Endothelial cell of umbilical vein (primary cell): ENCODE measurements around the gene AQP7. TPM values are rescaled to one million over a fixed set of nuclear protein-coding genes. Genes with fewer than 3 reads are reported as not detected.

Experiments used
- BruUV-seq: library from RNA; stranded (reverse); fragments of 400-500 nt; replicated peaks from 2 replicates; lab custom pipeline; 2021; lab: Mats Ljungman, UMichigan
- CTCF ChIA-PET: fragments of 300-600, 350-600 bp; sonication (Branson Sonifier 250); formaldehyde crosslinking; loops from one replicate; lab custom pipeline; 2021; ENCODE audit warnings: antibody characterized with exemption, inconsistent platforms; lab: Charles Lee
- POLR2A ChIA-PET: fragments of 300-600, 350-600 bp; sonication (Branson Sonifier 250); formaldehyde crosslinking; loops from one replicate; lab custom pipeline; 2021; ENCODE audit warnings: antibody characterized with exemption, inconsistent platforms; lab: Charles Lee
- DNase-seq: peaks from one replicate; pipeline ENCODE4 v3.0.0-alpha.2; 2011; ENCODE audit warnings: low read depth, low spot score
- FAIRE-seq: peaks from 2 replicates; lab custom pipeline; 2011; peaks lifted over from hg19 to GRCh38; lab: Jason Lieb, UNC
- H2AFZ ChIP-seq: 2 replicates; pipeline ENCODE4 v1.6.0; 2012; ENCODE audit warnings: low read depth, low read length, control low read depth, inconsistent platforms
- H3K27ac ChIP-seq: 2 replicates; pipeline ENCODE4 v1.5.1; 2011; ENCODE audit warnings: low read depth, mild to moderate bottlenecking, control low read depth, low read length, moderate library complexity; ENCODE audit not compliant: insufficient read depth
- H3K27me3 ChIP-seq, 2 experiments: 2 replicates each; pipeline versions ENCODE4 v1.6.0 to v1.6.1; 2011; ENCODE audit warnings: low read length in 2 of 2, mixed read lengths in 1 of 2; ENCODE audit not compliant: control insufficient read depth in 2 of 2, insufficient read depth in 2 of 2
- H3K36me3 ChIP-seq, 2 experiments: 2 replicates in 1 of 2; 3 replicates in 1 of 2; pipeline ENCODE4 v1.5.1; 2011; ENCODE audit warnings: low read length in 2 of 2, mild to moderate bottlenecking in 1 of 2, moderate library complexity in 1 of 2; ENCODE audit not compliant: control insufficient read depth in 2 of 2, insufficient read depth in 2 of 2; ENCODE audit errors: extremely low read depth in 1 of 2
- H3K4me1 ChIP-seq: 3 replicates; pipeline ENCODE4 v1.5.1; 2011; ENCODE audit warnings: mild to moderate bottlenecking, low read length; ENCODE audit not compliant: control insufficient read depth, insufficient read depth; ENCODE audit errors: extremely low read depth
- H3K4me2 ChIP-seq: 2 replicates; pipeline ENCODE4 v1.6.1; 2011; ENCODE audit warnings: low read length, control low read depth, mixed read lengths; ENCODE audit not compliant: insufficient read depth
- H3K4me3 ChIP-seq, 3 experiments: fragments of 200-600 bp in 1 of 3; sonication (generic), shearing (Covaris generic) in 1 of 3; replicated peaks in 1 of 3; 2 replicates each; pipeline ENCODE4 v1.5.1; 2011 to 2016; ENCODE audit warnings: control low read depth in 3 of 3, low read length in 3 of 3, mild to moderate bottlenecking in 2 of 3, inconsistent platforms in 1 of 3, low read depth in 1 of 3, moderate library complexity in 1 of 3; ENCODE audit not compliant: insufficient read depth in 1 of 3
- H3K79me2 ChIP-seq: 2 replicates; pipeline ENCODE4 v1.6.0; 2012; ENCODE audit warnings: low read length, inconsistent platforms; ENCODE audit not compliant: control insufficient read depth, insufficient read depth
- H3K9ac ChIP-seq: replicated peaks from 2 replicates; pipeline ENCODE3; 2011; ENCODE audit warnings: low read length, control low read depth; ENCODE audit not compliant: insufficient read depth; ENCODE audit errors: extremely low read depth
- H3K9me1 ChIP-seq: replicated peaks from 3 replicates; pipeline ENCODE4 v1.6.0; 2011; ENCODE audit warnings: mild to moderate bottlenecking, low read length; ENCODE audit not compliant: control insufficient read depth, insufficient read depth; ENCODE audit errors: extremely low read depth
- H3K9me3 ChIP-seq: replicated peaks from 2 replicates; pipeline ENCODE4 v1.5.1; 2012; ENCODE audit warnings: low read length, inconsistent platforms; ENCODE audit not compliant: control insufficient read depth, insufficient read depth
- H4K20me1 ChIP-seq: replicated peaks from 2 replicates; pipeline ENCODE3; 2011; ENCODE audit warnings: mild to moderate bottlenecking, low read length; ENCODE audit not compliant: control insufficient read depth, insufficient read depth; ENCODE audit errors: extremely low read depth
- CTCF ChIP-seq, 2 donors: IDR thresholded peaks; 1 replicate in 1 of 2; 2 replicates in 1 of 2; pipeline ENCODE4 v1.5.1; 2011; ENCODE audit warnings: low read length in 2 of 2, mild to moderate bottlenecking in 2 of 2, moderate library complexity in 2 of 2, control low read depth in 1 of 2, inconsistent platforms in 1 of 2, low read depth in 1 of 2; ENCODE audit not compliant: insufficient read depth in 1 of 2; ENCODE audit errors: extremely low read depth in 1 of 2
- EZH2 ChIP-seq: IDR thresholded peaks from 2 replicates; pipeline ENCODE4 v1.6.1; 2012; ENCODE audit warnings: borderline replicate concordance, low read depth, mild to moderate bottlenecking, moderate library complexity, low read length, inconsistent platforms; ENCODE audit not compliant: severe bottlenecking
- FOS ChIP-seq: IDR thresholded peaks from 2 replicates; pipeline ENCODE4 v1.6.1; 2011; ENCODE audit warnings: mild to moderate bottlenecking, low read length, moderate library complexity, borderline replicate concordance; ENCODE audit not compliant: insufficient read depth
- GATA2 ChIP-seq: IDR thresholded peaks from 2 replicates; pipeline ENCODE4 v1.7.0; 2011; ENCODE audit warnings: low read depth, mild to moderate bottlenecking, moderate library complexity, mixed read lengths, low read length; ENCODE audit not compliant: insufficient read length, insufficient read depth
- MAX ChIP-seq: IDR thresholded peaks from 2 replicates; pipeline ENCODE4 v1.6.1; 2011; ENCODE audit not compliant: insufficient read depth, insufficient read length
- MYC ChIP-seq: IDR thresholded peaks from one replicate; pipeline ENCODE4 v1.6.1; 2011; ENCODE audit warnings: mild to moderate bottlenecking, low read depth, low read length
- POLR2A ChIP-seq: IDR thresholded peaks from 2 replicates; pipeline ENCODE4 v1.6.1; 2012; ENCODE audit warnings: low read depth, mild to moderate bottlenecking, control low read depth, low read length
- POLR2AphosphoS5 ChIP-seq: IDR thresholded peaks from 2 replicates; pipeline ENCODE4 v1.6.1; 2012; ENCODE audit warnings: low read depth, mild to moderate bottlenecking, control low read depth, low read length, moderate library complexity; ENCODE audit not compliant: insufficient read depth
- dilution Hi-C: fragments of 300-500 bp; cut with MboI; formaldehyde crosslinking; loops from one replicate; pipeline ENCODE4 v1.15.0; 2019; ENCODE audit warnings: low sequenced_read_pairs; ENCODE audit not compliant: extremely low pct_ligation_motif_present
- intact Hi-C: fragments of 100-400 bp; cut with micrococcal nuclease; formaldehyde crosslinking; loops from one replicate; pipeline ENCODE4 v1.10.0; 2022
- polyA plus RNA-seq, 4 experiments: library from polyadenylated mRNA; depleted of rRNA in 3 of 4; stranded (reverse) in 3 of 4; unstranded in 1 of 4; fragments of >200 nt; gene quantifications; 2 replicates each; pipeline versions ENCODE4 v1.2.1 to v1.2.3, GENCODE V29; 2011 to 2012; ENCODE audit warnings: missing spikeins in 1 of 4
- total RNA-seq: library from RNA; stranded (reverse); gene quantifications from 2 replicates; pipeline ENCODE4 v1.2.3, GENCODE V29; 2021

AQP7 gene
- total and polyA plus RNA-seq, 2 donors (not counting 3 experiments of a cell fraction or from before 2014, with no cell fraction given), result 3.7 TPM; not detected in 1

- intact Hi-C loops, result loop anchor here (5.0 kb wide), 1 partner anchor 49 kb away; no protein-coding TSS in a partner anchor
- ChIA-PET POLR2A (no interaction called here), CTCF (interaction anchor here (1.0 to 9.3 kb wide), 4 partner anchors 35 to 49 kb away, joined by 3 to 164 read pairs (median 4); no protein-coding TSS in a partner anchor)
- no peaks in the 10 kb centered on the region for H3K36me3 ChIP-seq
- no peak overlapping the region for H3K9ac ChIP-seq
- no peaks in the 10 kb centered on the region for H3K79me2 ChIP-seq
- BruUV-seq, result no TSS peak
- peaks cover 0 to 3% of the 10 kb centered on the region in 2 experiments for H3K27me3 ChIP-seq
- no peaks in the 10 kb centered on the region for H4K20me1 ChIP-seq
- H2AFZ ChIP-seq, result no peak overlapping the region
- H3K27ac ChIP-seq, result no peak overlapping the region
- FAIRE-seq, result no peak
- dilution Hi-C loops, result no loop called here
- no peak overlapping the region for H3K4me3 ChIP-seq
- TF ChIP-seq FOS (no peak), GATA2 (no peak), POLR2A (no peak), EZH2 (no peak), CTCF (IDR thresholded peaks at IDR 0.05; ENCODE audit: extremely low read depth in 1 of 2, insufficient read depth in 1 of 2, low read depth in 1 of 2, low read length in 2 of 2) (no peak), MYC (no peak), POLR2AphosphoS5 (no peak), MAX (no peak)
- no peaks in the 10 kb centered on the region for H3K9me3 ChIP-seq
- DNase-seq, result no peak
- H3K4me2 ChIP-seq, result no peak overlapping the region
- H3K9me1 ChIP-seq, result no peaks in the 10 kb centered on the region
- no peaks in the 10 kb centered on the region for H3K4me1 ChIP-seq
Observed at GRCh38 chr9:33418090-33418489, 15.7 kb upstream of the AQP7 start.
